HTR-8/SVneo (cell line): Measurements from ENCODE around the gene OMP.

ENCODE experiments used
- DNase-seq: peaks from one replicate; pipeline ENCODE4 v3.0.0; 2011; ENCODE audit warnings: low spot score, mixed read lengths; ENCODE audit not compliant: insufficient read length
- FAIRE-seq: peaks from 2 replicates; lab custom pipeline; 2011; peaks lifted over from hg19 to GRCh38; lab: Jason Lieb, UNC

OMP gene

DNA sequence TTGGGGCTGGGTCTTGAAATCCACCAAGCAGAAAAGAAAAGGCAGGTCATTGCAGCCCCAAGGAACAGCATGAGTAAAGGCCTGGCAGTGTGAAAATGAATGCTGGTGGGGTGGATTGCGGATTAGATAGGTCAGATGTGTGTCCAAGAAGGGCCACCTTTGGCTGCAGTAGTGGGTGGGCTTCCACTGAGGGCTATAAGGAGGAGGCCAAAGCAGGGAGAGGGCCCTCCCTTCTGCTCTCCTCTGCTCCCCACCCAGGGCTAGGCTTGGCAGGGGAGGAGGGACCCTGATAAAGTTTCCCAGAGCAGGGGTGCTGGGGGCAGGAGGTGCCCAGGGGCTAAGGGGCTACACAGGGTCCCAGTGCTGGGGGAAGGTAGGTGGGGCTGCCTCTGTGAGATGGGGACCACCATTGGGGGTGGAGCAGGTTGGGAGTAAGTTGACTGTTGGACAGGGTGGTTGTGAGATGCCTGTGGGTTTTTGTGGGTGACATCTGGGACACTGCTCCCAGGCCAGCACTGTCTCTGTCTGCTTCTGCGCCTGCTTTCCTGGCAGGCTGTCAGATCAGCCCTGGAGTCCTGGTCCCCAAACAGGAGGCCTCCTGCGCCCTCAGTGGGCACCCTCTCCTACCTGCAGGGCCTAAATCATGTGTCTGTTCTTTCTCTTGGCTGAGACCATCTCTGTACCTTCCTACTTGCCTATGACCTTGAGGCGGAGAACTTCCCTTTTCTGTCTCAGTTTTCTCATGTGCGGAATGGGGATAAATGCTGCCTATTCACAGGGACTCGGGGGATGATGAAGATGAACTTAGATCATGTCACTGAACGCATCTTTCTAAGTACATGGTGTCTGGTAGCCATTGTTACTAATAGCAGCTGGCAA lies 33.9 kb upstream of the OMP start:
- FAIRE-seq (no peak), DNase-seq (no peak)

- DNase-seq, result no peak
- no peak for FAIRE-seq
These were observed 33.2 kb upstream of the OMP start for GRCh38 chr11:77069336-77069968.

DNA sequence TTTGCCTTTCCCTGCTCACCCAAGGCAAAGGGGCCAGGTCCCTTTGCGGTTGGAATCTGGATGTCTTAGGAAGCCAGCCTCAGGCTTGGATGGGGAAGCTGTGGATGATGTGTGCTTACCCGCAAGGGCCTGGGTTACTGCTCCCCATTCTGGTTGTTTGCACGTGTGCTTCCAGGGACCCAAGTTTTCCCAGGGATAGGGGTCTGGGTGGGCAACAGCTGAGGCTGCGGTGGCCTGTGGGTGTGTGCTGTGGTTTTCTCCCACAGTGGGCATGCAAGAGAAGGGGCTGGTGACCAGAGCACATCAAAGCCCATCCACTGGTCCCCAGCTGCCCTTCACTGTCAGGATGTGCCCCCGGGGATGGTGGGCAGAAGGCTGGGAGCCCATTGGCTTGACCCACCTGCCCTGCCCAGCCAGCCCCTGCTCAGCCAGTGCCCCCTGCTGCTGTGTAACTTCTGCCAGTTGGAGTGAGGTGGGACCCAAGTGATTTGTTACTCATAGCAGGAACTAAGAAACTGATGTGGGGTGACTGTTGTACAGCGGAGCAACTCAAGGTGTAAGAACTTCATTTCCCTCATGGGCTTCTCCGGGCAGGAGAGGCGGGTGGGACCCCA lies 32.6 kb upstream of the OMP start:
- FAIRE-seq (no peak), DNase-seq (no peak)

- FAIRE-seq, result peak; percentile 9
- DNase-seq, result no peak
These were observed 31.6 kb upstream of the OMP start for GRCh38 chr11:77071077-77071476.

GRCh38 chr11:77071671-77072605 lies 30.7 kb upstream of the OMP start:
- DNase-seq (no peak), FAIRE-seq (peak; percentile 73)

- FAIRE-seq (peak; percentile 54), DNase-seq (no peak)
These were observed 29.8 kb upstream of the OMP start for GRCh38 chr11:77072851-77073327.

- FAIRE-seq (peak; percentile 64), DNase-seq (peak; percentile 47)
These were observed 29.2 kb upstream of the OMP start for GRCh38 chr11:77073328-77074001.

- FAIRE-seq, result no peak
- DNase-seq, result no peak
These were observed 28.4 kb upstream of the OMP start for GRCh38 chr11:77074205-77074604.

- no peak for FAIRE-seq
- no peak for DNase-seq
These were observed 27.9 kb upstream of the OMP start for GRCh38 chr11:77074626-77075221.

GRCh38 chr11:77075425-77075905 lies 27.2 kb upstream of the OMP start:
- no peak for FAIRE-seq

DNA sequence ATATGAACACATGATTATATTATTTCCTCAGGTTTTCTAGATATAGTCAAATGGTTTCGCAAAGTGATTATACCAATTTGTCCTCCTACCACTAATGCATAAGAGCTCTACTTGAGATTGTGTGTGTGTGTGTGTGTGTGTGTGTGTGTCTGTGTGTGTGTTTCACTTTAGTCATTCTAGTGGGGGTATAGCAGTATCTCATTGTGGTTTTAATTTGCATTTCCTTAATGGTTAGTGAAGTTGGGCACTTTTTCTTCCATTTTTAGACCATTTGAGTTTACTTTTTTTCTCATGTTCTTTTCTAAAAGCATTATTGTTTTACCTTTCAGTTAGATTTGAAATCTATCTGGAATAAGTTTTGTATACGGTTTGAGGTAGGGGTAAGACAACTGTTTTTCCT lies 23.0 kb upstream of the OMP start:
- DNase-seq (no peak), FAIRE-seq (no peak)

More at GRCh38 chr11:77075425-77075905, 27.2 kb upstream of the OMP start:
- DNase-seq, result no peak

DNA sequence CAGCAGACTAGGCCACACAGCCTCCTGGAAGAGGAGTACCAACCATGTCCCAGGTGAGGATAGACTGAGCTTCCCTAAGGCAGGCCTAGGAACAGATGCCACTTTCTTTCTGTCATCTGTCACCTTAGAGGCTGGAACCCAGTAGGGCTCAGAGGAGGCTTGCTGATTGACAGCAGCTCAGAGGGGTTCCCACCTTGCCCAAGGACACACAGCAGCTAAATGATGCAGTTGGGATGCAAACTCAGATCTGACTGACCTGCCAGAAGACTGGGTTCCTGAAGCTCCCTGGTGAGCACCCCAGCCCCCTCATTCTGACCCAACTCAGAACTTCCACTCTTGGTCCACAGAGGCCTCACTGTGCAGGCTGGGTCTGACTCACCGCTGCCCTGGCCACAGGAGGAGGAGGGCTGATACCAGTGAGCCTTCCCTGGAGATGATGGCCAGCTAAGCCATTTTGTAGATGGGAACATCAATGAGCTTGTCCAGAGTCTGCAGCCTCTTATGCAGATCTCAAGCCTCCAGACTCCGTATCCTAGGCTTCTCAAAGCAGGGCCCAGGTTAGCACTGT lies 21.9 kb upstream of the OMP start:
- DNase-seq (no peak), FAIRE-seq (no peak)

DNA sequence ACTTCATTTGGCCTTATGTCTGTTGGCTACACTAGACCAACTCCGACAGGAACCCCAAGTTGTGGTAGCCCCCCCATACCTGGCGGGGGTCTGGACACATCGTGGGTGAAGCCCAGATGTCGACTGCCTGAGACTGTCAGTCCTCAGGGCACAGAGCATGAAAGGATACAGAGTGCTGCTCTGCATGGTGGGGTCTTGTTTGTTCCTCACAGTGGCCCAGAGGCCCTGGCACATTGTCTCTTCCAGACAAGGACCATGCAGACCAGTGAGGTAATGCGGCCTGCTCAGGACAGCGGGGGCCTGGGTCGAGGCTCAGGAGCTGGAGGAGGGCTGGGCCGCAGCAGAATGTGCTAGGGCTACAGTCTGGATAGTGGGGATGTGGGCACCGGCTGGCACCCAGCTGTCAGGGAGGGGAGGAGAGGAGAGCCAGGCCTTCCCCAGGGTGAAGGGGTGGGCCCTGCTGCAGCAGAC lies 21.2 kb upstream of the OMP start:
- DNase-seq (no peak), FAIRE-seq (no peak)

DNA sequence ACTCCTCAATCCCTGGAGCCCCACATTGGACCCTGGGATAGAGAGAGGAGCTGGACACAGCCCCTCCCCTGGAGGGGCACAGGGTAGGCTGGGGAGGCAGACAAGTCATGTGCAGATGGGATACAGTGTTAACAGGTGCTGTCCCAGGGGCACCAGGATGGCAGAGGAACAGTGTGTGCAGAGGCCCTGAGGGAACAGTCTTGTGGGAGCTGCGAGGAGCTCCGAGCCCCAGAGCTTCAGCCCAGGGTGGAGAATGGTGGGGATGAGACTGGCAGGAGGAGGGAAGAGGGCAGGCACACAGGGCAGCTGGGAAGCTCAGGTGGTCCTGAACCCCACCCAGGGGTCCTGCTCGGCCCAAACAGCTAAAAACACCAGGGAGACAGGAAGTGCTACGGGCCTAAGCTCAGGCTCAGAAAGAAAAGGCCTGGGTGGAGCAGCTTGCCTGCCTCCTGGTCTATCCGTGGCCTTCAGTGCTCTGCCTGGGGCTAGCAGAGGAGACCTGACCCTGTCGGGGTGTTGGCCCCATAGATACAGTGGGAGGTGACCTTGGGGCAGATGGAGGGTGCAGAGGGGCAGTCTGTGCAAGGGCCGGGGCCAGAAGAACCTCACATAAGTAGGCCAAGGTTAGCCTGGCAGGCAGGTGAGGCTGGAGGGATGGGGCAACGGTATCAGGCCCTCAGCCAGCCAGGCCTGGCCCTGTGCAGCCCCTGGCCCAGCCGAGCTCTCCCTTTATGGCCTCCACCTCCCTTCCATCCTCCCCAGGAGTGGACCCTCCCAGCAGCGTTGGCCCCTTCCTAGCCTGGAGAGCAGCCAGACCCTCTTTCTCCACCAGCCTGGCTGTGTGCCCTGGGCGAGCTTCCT lies 20.4 kb upstream of the OMP start:
- no peak for DNase-seq
- FAIRE-seq, result no peak

DNA sequence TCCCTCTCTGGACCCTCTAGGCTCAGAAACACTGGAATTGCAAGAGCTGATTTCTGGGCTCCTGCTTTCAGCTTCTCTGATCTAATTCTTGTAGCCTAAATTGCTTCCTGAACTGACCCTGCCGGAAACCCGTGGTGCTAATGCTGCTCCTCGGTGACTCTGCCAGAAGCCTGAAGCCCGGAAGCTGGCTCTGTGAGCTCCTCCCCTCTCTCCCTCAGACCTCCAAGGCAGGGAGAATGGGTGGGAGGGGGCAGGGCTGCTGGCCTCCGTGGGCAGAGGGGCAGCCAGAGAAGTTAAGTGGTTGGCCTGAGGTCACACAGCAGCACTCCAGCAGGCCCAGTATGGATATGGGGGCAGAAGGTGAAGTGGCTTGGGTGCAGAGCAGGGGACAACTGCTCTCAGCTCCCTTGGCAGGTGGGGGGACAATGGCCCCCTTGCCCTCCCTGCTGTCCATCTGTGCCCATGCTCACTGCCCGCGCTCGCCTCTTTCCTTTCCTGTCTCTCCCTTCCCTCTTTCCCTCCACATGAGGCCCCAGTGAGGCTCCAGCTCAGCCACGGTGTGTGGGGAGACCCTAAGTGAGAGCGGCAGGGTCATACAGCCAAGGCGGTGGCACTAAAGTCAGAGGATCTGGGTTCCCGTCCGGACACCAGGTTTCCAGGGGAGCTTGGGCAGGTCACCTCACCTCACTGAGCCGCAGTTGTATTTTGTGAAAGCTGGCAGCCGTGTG lies 19.6 kb upstream of the OMP start:
- no peak for DNase-seq
- no peak for FAIRE-seq

DNA sequence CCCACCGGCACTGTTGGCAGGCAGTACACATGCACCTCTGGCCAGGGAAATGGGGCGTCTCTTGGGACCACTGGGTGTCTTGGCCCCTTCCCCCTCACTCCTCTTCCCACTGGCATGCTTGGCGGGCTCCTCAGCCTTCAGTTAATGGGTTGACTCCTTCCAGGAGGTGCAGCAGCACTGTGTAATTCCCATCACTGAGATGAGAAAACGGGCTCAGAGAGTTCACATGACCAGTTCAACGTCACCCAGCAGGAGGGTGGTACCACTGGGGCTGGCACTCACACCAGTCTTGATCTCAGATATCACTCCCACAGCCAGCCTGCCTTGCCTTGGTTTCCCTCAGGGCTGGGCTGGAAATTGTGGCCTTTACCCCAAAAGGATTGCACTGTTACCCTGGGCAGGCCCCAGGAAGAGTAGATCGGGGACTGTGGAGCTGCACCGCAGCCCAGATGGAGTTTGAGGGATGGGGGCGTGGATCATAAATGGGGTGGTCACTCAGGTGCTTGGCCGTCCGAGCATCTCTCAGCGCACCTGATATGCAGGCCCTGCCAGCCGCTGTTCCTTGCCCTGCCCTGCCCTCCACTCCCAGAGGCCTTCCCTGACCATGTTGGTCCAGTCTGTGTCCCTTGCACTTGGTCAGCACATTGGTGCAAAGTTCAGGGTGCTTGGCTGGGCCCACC lies 18.9 kb upstream of the OMP start:
- DNase-seq, result no peak
- no peak for FAIRE-seq
